ENCODE data around the gene NRBP1.

GRCh38 chr2:27435628-27436027 lies 7.2 kb downstream of the NRBP1 start:
- TF ChIP-seq CTCF (IDR thresholded peaks at IDR 0.05): no peak
- no peak for TF ChIP-seq POLR2A (IDR thresholded peaks at IDR 0.05)
